ENCODE data around the gene ACTN3. TPM values are rescaled to one million over a fixed set of nuclear protein-coding genes. Genes with fewer than 3 reads are reported as not detected.
"Not testable (repeated sequence)": the region's sequence is repeated elsewhere in the genome, so short reads cannot be mapped to it uniquely, and the experiment has no call there.

ACTN3 gene
- total RNA-seq, 1 experiment from 2014 or later: not detected

GRCh38 chr11:66532784-66533183 is 13.9 kb upstream of the ACTN3 start:
- BruUV-seq (replicated peaks): no TSS peak
- Histone ChIP-seq H3K27ac (ENCODE audit: low read length) (no peak overlapping the region), H3K4me1 (ENCODE audit: insufficient read depth, low read length) (no peaks in the 10 kb centered on the region), H3K9ac (ENCODE audit: low read length) (no peak overlapping the region), H3K79me2 (ENCODE audit: low read length) (no peaks in the 10 kb centered on the region), H3K4me3 (ENCODE audit: low read length) (no peak overlapping the region), H4K20me1 (ENCODE audit: low read length) (no peaks in the 10 kb centered on the region), H3K9me3 (ENCODE audit: low read length) (no peaks in the 10 kb centered on the region), H3K4me2 (ENCODE audit: low read length) (no peak overlapping the region), H3K36me3 (ENCODE audit: low read depth, low read length) (no peaks in the 10 kb centered on the region), H3K9me2 (replicated peaks; ENCODE audit: low read length) (no peaks in the 10 kb centered on the region), H3F3A (ENCODE audit: low read length, unreplicated experiment) (no peaks in the 10 kb centered on the region), H2AFZ (ENCODE audit: low read length) (no peak overlapping the region), H3K27me3 (ENCODE audit: low read length) (no peaks in the 10 kb centered on the region)
- DNase-seq (no peak), ATAC-seq (peak; percentile 55)
- intact Hi-C loops (cut with micrococcal nuclease): no loop called here
- ChIA-PET POLR2A (ENCODE audit: unreplicated experiment) (no interaction called here), CTCF (no interaction called here)
- TF ChIP-seq EZH2phosphoT487 (IDR thresholded peaks at IDR 0.05; ENCODE audit: borderline replicate concordance, low read length): no peak
- TF ChIP-seq CTCF (conservative IDR thresholded peaks at IDR 0.05; ENCODE audit: low read depth, low read length): no peak
- TF ChIP-seq EZH2 (IDR thresholded peaks at IDR 0.05; ENCODE audit: low read length, unreplicated experiment): no peak

- Histone ChIP-seq H3K9me3 (ENCODE audit: low read length) (no peaks in the 10 kb centered on the region), H3K9me2 (replicated peaks; ENCODE audit: low read length) (no peaks in the 10 kb centered on the region), H4K20me1 (ENCODE audit: low read length) (no peaks in the 10 kb centered on the region), H3F3A (ENCODE audit: low read length, unreplicated experiment) (no peaks in the 10 kb centered on the region), H3K4me2 (ENCODE audit: low read length) (no peak overlapping the region), H3K36me3 (ENCODE audit: low read depth, low read length) (no peaks in the 10 kb centered on the region), H3K79me2 (ENCODE audit: low read length) (no peaks in the 10 kb centered on the region), H2AFZ (ENCODE audit: low read length) (no peak overlapping the region), H3K4me1 (ENCODE audit: insufficient read depth, low read length) (peaks cover 12% of the 10 kb centered on the region), H3K27me3 (ENCODE audit: low read length) (no peaks in the 10 kb centered on the region), H3K27ac (ENCODE audit: low read length) (no peak overlapping the region), H3K4me3 (ENCODE audit: low read length) (no peak overlapping the region), H3K9ac (ENCODE audit: low read length) (no peak overlapping the region)
- TF ChIP-seq EZH2 (IDR thresholded peaks at IDR 0.05; ENCODE audit: low read length, unreplicated experiment): no peak
- ChIA-PET CTCF (no interaction called here), POLR2A (ENCODE audit: unreplicated experiment) (no interaction called here)
- intact Hi-C loops (cut with micrococcal nuclease): no loop called here
- DNase-seq: no peak
- no TSS peak for BruUV-seq (replicated peaks)
- ATAC-seq: no peak
Observed at GRCh38 chr11:66539170-66539869, 7.4 kb upstream of the ACTN3 start.

GRCh38 chr11:66539870-66540213 is 6.9 kb upstream of the ACTN3 start:
- Histone ChIP-seq H3K4me2 (ENCODE audit: low read length) (no peak overlapping the region), H3K4me3 (ENCODE audit: low read length) (no peak overlapping the region), H2AFZ (ENCODE audit: low read length) (no peak overlapping the region), H4K20me1 (ENCODE audit: low read length) (no peaks in the 10 kb centered on the region), H3F3A (ENCODE audit: low read length, unreplicated experiment) (no peaks in the 10 kb centered on the region), H3K4me1 (ENCODE audit: insufficient read depth, low read length) (peaks cover 14% of the 10 kb centered on the region), H3K9me3 (ENCODE audit: low read length) (no peaks in the 10 kb centered on the region), H3K9me2 (replicated peaks; ENCODE audit: low read length) (no peaks in the 10 kb centered on the region), H3K27me3 (ENCODE audit: low read length) (no peaks in the 10 kb centered on the region), H3K9ac (ENCODE audit: low read length) (no peak overlapping the region), H3K27ac (ENCODE audit: low read length) (no peak overlapping the region), H3K36me3 (ENCODE audit: low read depth, low read length) (no peaks in the 10 kb centered on the region), H3K79me2 (ENCODE audit: low read length) (no peaks in the 10 kb centered on the region)
- no TSS peak for BruUV-seq (replicated peaks)
- no peak for DNase-seq
- intact Hi-C loops (cut with micrococcal nuclease): no loop called here
- CTCF ChIA-PET: no interaction called here
- POLR2A ChIA-PET (ENCODE audit: unreplicated experiment): no interaction called here
- no peak for TF ChIP-seq CTCF (conservative IDR thresholded peaks at IDR 0.05; ENCODE audit: low read depth, low read length)
- TF ChIP-seq EZH2 (IDR thresholded peaks at IDR 0.05; ENCODE audit: low read length, unreplicated experiment): no peak
- TF ChIP-seq EZH2phosphoT487 (IDR thresholded peaks at IDR 0.05; ENCODE audit: borderline replicate concordance, low read length): no peak
- no peak for ATAC-seq

GRCh38 chr11:66540598-66540997 is 6.1 kb upstream of the ACTN3 start:
- DNase-seq; H2AFZ ChIP-seq (ENCODE audit: low read length); H3K9me3 ChIP-seq (ENCODE audit: low read length); ATAC-seq; H3K9ac ChIP-seq (ENCODE audit: low read length); intact Hi-C loops (cut with micrococcal nuclease); H3K4me2 ChIP-seq (ENCODE audit: low read length); H3K27ac ChIP-seq (ENCODE audit: low read length); H3K4me3 ChIP-seq (ENCODE audit: low read length); H3K9me2 ChIP-seq (replicated peaks; ENCODE audit: low read length); H4K20me1 ChIP-seq (ENCODE audit: low read length); POLR2A ChIA-PET (ENCODE audit: unreplicated experiment); CTCF ChIA-PET; H3F3A ChIP-seq (ENCODE audit: low read length, unreplicated experiment); H3K36me3 ChIP-seq (ENCODE audit: low read depth, low read length); H3K79me2 ChIP-seq (ENCODE audit: low read length); H3K27me3 ChIP-seq (ENCODE audit: low read length); BruUV-seq (replicated peaks): not testable (repeated sequence)
- H3K4me1 ChIP-seq (ENCODE audit: insufficient read depth, low read length): peaks cover 21% of the 10 kb centered on the region

Data from PC-3 (cell line).